ENCODE data around the gene REG3G.
"Not testable (repeated sequence)": the region's sequence is repeated elsewhere in the genome, so short reads cannot be mapped to it uniquely, and the experiment has no call there.

Gene REG3G

DNA sequence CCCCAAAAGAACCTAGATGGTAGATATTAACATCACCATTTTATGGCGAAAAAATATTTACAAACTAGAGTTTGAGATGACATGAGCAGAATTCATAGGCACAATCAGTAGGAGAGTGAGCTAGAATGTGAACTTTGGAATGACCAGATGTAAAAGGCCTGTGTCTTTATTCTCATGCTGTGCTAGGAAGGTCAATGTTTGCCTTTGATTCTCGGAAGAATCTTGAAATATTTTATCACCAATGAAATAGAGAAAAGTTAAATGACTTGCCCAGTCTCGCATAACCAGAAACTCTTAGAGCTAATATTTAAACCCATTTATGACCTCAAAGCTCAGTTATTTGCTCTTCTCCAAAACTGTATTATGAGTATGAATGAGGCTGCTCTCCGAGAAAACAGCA is 9.2 kb upstream of the REG3G start:
- no peak for DNase-seq (ENCODE audit: low read depth)

GRCh38 chr2:79026061-79026460 is 559 bp downstream of the REG3G start:
- DNase-seq (ENCODE audit: low read depth), result no peak

DNA sequence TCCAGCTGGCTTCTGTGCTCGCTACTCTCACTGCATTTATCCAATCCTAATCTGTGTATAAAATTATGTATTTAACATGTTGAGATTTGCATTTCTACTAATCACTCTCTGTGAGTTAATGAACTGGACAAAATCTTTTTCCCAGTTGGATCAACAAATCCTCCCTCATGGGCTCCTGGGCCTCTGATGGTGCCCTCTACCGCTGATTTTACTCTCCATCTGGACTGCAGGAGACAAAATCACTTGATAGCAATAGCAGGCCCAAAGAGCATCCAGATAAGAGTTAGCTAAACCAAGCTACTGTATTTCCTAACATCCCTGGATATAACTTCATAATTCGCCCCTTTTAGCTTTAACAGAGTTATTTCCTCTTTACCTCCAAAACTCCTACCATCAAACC is 14.4 kb downstream of the REG3G start:
- DNase-seq (ENCODE audit: low read depth), result no peak

- no peak for DNase-seq (ENCODE audit: low read depth)
These were observed 15.5 kb downstream of the REG3G start for GRCh38 chr2:79041032-79041448.

DNA sequence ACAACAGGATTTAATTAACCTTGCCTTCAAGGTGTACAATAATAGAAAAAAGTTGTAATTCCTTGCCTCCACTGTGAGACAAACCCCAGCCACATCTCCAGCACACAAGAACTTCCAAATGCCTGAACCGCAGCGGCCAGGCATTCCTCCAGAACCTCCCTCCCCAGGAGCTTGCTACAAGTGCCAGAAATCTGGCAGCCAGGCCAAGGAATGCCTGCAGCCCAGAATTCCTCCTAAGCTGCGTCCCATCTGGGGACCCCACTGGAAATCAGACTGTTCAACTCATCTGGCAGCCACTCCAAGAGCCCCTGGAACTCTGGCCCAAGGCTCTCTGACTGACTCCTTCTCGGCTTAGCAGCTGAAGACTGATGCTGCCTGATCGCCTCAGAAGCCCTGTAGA is 28.0 kb downstream of the REG3G start:
- not testable (repeated sequence) for DNase-seq (ENCODE audit: low read depth)

DNA sequence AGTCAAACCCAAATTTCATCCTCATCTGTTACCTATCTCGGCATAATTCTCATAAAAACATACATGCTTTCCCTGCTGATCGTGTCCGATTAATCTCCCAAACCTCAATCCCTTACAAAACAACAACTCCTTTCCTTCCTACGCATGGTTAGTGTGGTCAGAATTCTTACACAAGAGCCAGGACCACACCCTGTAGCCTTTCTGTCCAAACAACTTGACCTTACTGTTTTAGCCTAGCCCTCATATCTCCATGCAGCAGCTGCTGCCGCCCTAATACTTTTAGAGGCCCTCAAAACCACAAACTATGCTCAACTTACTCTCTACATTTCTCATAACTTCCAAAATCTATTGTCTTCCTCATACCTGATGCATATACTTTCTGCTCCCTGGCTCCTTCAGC is 29.3 kb downstream of the REG3G start:
- not testable (repeated sequence) for DNase-seq (ENCODE audit: low read depth)

DNA sequence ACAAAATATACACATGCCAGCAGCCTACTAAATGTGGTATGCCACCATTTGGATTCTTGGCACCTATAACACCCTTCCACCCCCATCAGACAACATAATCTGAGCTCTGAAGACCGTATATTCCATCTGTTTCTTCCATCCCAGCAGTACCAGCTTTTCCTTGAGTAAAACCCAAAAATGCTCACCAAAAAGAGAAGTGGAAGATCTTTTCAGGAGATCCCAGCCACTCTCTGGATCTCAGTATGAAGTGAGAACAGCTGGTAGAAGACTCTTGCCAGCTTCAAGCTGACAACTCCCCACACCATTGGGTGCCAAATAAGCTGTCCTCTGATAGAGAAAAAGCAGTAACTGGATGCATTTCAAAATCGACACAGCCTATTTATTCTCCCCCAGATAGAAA is 39.7 kb downstream of the REG3G start:
- DNase-seq (ENCODE audit: low read depth), result no peak

- DNase-seq (ENCODE audit: low read depth), result no peak
These were observed 45.6 kb downstream of the REG3G start for GRCh38 chr2:79071078-79071477.

Measured in HS-27A (cell line).